Smooth muscle cell (in vitro differentiated cells): ENCODE results near the gene B4GALT5. TPM values are rescaled to one million over a fixed set of nuclear protein-coding genes. Genes with fewer than 3 reads are reported as not detected.

Experiments
- DNase-seq: peaks from one replicate; lab custom pipeline; 2025; ENCODE audit not compliant: unreplicated experiment; lab: John Stamatoyannopoulos, UW
- H2AFZ ChIP-seq: fragments of 200-600 bp; sonication (generic); 2 replicates; pipeline ENCODE4 v1.6.0; 2016; ENCODE audit warnings: antibody characterized with exemption, low read depth, mild to moderate bottlenecking
- H3F3A ChIP-seq: fragments of 200-600 bp; sonication (generic); 2 replicates; pipeline ENCODE4 v1.6.0; 2017; ENCODE audit warnings: antibody characterized with exemption, low read depth
- H3K27ac ChIP-seq: fragments of 200-600 bp; sonication (generic); 2 replicates; pipeline ENCODE4 v1.5.1; 2016; ENCODE audit warnings: low read depth, mild to moderate bottlenecking
- H3K27me3 ChIP-seq: fragments of 200-600 bp; sonication (generic); 2 replicates; pipeline ENCODE4 v1.6.1; 2016; ENCODE audit warnings: low read depth, mild to moderate bottlenecking
- H3K36me3 ChIP-seq: fragments of 200-600 bp; sonication (generic); 2 replicates; pipeline ENCODE4 v1.5.1; 2016; ENCODE audit warnings: low read depth
- H3K4me1 ChIP-seq: fragments of 200-600 bp; sonication (generic); 2 replicates; pipeline ENCODE4 v1.5.1; 2016; ENCODE audit warnings: low read depth
- H3K4me2 ChIP-seq: fragments of 200-600 bp; sonication (generic); 2 replicates; pipeline ENCODE4 v1.6.0; 2016; ENCODE audit warnings: mild to moderate bottlenecking
- H3K4me3 ChIP-seq: fragments of 200-600 bp; sonication (generic); 2 replicates; pipeline ENCODE4 v1.5.1; 2016; ENCODE audit warnings: mild to moderate bottlenecking
- H3K79me2 ChIP-seq: fragments of 200-600 bp; sonication (generic); 2 replicates; pipeline ENCODE4 v1.6.0; 2016; ENCODE audit warnings: low read depth, mild to moderate bottlenecking
- H3K9ac ChIP-seq: fragments of 200-600 bp; sonication (generic); 2 replicates; pipeline ENCODE4 v1.6.0; 2016; ENCODE audit warnings: low read depth
- H3K9me3 ChIP-seq: fragments of 200-600 bp; sonication (generic); replicated peaks from 2 replicates; pipeline ENCODE4 v1.5.1; 2016; ENCODE audit warnings: low read depth
- H4K20me1 ChIP-seq: fragments of 200-600 bp; sonication (generic); 2 replicates; pipeline ENCODE4 v1.6.0; 2016; ENCODE audit warnings: low read depth
- WGBS: methylation state at CpG from one replicate; pipeline ENCODE4 v1.1.7; 2016; ENCODE audit warnings: low lambda C conversion rate; 5-methylcytosine and 5-hydroxymethylcytosine counted together
- polyA plus RNA-seq: library from polyadenylated mRNA; unstranded; fragments of >200 nt; fragmentation: Nextera tagmentation; extraction: Ambion mirVana; gene quantifications from 2 replicates; pipeline ENCODE4 v1.2.1, GENCODE V29; 2016
- total RNA-seq: library from RNA; depleted of rRNA; stranded (reverse); fragments of >200 nt; gene quantifications from 2 replicates; pipeline ENCODE4 v1.2.3, GENCODE V29; 2014
- TF ChIP-seq, protein P1 (sequence below): fragments of 200-600 bp; sonication (generic); IDR thresholded peaks from 2 replicates; pipeline ENCODE4 v1.5.1; 2017; ENCODE audit warnings: borderline replicate concordance, mild to moderate bottlenecking, antibody characterized with exemption; ENCODE audit not compliant: insufficient read depth, poor library complexity, severe bottlenecking

The B4GALT5 gene
- total and polyA plus RNA-seq, 2 experiments from 2014 or later: 8.2 to 26.0 TPM

DNA sequence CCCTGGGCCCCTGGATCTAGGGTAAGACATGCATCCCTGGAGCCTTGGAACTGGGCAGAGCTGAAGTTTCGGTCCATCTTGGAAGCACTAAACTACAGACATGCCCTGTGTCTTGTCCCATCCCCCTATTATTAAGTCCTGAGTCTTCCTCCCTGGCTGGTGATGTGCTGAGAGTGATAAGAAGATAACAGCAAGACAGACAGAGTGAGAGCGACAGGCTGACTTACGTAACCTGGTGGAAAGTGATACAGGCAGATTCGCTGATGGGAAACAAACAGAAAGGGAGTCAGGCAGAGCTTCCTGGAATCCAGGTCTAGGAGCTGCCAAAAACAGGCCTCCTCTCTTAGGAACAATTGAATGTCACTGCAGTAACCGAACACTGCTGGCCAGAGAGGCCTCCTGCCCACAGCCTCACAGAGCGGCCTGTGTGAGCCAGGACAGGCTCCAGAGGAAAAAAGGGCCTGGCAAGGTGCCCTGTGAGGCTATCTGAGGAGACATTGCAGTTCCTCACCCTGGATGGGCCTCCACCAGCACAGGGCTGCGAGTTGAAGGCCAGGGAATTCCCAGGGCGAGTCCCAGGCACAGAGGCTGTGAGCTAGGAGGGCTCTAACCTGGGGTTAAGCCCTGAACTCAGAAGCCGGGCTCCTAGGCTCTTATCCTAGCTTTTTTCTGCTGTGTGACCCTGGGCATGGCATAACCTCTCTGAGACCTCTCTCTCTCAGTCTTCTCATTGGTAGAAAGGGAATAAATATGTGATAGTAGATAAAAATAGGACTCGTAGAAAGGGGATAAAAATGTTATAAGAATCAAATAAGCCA lies 34.2 kb upstream of the B4GALT5 start:
- H2AFZ ChIP-seq: peak overlapping the region; percentile 93
- H3K27ac ChIP-seq: no peak overlapping the region
- TF ChIP-seq, protein P1, sequence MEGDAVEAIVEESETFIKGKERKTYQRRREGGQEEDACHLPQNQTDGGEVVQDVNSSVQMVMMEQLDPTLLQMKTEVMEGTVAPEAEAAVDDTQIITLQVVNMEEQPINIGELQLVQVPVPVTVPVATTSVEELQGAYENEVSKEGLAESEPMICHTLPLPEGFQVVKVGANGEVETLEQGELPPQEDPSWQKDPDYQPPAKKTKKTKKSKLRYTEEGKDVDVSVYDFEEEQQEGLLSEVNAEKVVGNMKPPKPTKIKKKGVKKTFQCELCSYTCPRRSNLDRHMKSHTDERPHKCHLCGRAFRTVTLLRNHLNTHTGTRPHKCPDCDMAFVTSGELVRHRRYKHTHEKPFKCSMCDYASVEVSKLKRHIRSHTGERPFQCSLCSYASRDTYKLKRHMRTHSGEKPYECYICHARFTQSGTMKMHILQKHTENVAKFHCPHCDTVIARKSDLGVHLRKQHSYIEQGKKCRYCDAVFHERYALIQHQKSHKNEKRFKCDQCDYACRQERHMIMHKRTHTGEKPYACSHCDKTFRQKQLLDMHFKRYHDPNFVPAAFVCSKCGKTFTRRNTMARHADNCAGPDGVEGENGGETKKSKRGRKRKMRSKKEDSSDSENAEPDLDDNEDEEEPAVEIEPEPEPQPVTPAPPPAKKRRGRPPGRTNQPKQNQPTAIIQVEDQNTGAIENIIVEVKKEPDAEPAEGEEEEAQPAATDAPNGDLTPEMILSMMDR: no peak
- no peaks in the 10 kb centered on the region for H3F3A ChIP-seq
- peak; percentile 20 for DNase-seq
- H3K9ac ChIP-seq: no peak overlapping the region
- H3K9me3 ChIP-seq: no peaks in the 10 kb centered on the region
- no peak overlapping the region for H3K4me2 ChIP-seq
- H4K20me1 ChIP-seq: no peaks in the 10 kb centered on the region
- no peaks in the 10 kb centered on the region for H3K27me3 ChIP-seq
- H3K36me3 ChIP-seq: no peaks in the 10 kb centered on the region
- no peak overlapping the region for H3K4me3 ChIP-seq
- no peaks in the 10 kb centered on the region for H3K79me2 ChIP-seq
- 67% methylated on average over 10 of the region's 10 CpGs for WGBS
- peaks cover 8% of the 10 kb centered on the region for H3K4me1 ChIP-seq

DNA sequence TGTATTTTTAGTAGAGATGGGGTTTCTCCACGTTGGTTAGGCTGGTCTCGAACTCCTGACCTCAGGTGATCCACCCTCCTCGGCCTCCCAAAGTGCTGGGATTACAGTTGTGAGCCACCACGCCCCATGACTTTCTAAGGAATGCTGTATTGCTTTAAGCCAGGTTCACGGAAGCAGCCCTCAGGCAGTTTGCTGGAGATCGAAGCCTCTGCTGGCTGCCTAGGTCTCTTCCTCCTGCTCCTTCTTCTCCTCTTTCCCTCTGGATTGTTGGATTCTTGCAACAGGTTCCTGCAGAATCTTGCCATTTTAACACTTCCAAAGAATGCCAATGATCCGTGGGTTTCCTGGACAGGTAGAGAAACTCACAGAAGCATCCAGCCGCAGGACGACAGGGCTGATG lies 29.3 kb upstream of the B4GALT5 start:
- Histone ChIP-seq H3K4me1 (peaks cover 10% of the 10 kb centered on the region), H3K4me2 (no peak overlapping the region), H3K9ac (no peak overlapping the region), H3F3A (no peaks in the 10 kb centered on the region), H3K36me3 (no peaks in the 10 kb centered on the region), H3K27ac (no peak overlapping the region), H3K79me2 (no peaks in the 10 kb centered on the region), H3K4me3 (no peak overlapping the region), H3K9me3 (no peaks in the 10 kb centered on the region), H3K27me3 (no peaks in the 10 kb centered on the region), H4K20me1 (no peaks in the 10 kb centered on the region), H2AFZ (no peak overlapping the region)
- TF ChIP-seq, protein P1: no peak
- DNase-seq: no peak
- WGBS: 64% methylated on average over 9 of the region's 9 CpGs

DNA sequence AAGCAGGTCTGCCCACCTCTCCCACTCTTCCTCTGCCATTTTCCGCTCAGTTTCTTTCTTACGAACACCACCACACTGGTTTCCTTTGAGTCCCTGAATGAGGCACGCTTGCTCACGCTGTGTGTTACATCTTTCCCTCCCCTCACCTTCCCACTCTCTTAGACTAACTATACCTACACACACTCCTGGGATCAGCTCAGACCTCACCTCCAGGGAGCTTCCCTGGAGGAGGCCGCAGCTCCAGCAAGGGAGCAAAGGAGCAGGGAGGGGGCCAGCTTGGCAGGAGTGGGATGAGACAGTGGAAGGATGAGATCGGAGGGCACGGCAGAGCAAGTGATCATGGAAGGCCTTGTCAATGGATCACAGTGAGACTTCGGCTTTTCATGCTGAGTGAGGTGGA lies 28.3 kb upstream of the B4GALT5 start:
- DNase-seq: no peak
- 95% methylated on average over 8 of the region's 8 CpGs for WGBS
- Histone ChIP-seq H3K4me2 (no peak overlapping the region), H3K9ac (no peak overlapping the region), H2AFZ (no peak overlapping the region), H3K27ac (no peak overlapping the region), H4K20me1 (no peaks in the 10 kb centered on the region), H3F3A (no peaks in the 10 kb centered on the region), H3K4me1 (peaks cover 4% of the 10 kb centered on the region), H3K4me3 (no peak overlapping the region), H3K79me2 (no peaks in the 10 kb centered on the region), H3K27me3 (no peaks in the 10 kb centered on the region), H3K36me3 (no peaks in the 10 kb centered on the region), H3K9me3 (no peaks in the 10 kb centered on the region)
- TF ChIP-seq, protein P1: no peak

DNA sequence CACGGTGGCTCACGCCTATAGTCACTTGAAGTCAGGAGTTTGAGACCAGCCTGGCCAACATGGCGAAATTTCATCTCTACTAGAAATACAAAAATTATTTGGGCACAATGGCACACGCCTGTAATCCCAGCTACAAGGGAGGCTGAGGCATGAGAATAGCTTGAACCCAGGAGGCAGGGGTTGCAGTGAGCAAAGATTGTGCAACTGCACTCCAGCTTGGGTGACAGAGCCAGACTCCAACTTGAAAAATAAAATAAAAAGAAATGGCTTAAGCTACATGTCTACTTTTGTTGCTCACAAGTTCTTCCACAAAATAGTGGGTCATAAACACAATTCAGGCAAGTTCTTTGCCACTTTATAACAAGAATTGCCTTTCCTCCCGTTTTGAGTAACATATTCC lies 27.1 kb upstream of the B4GALT5 start:
- Histone ChIP-seq H4K20me1 (no peaks in the 10 kb centered on the region), H3K9ac (no peak overlapping the region), H3K79me2 (no peaks in the 10 kb centered on the region), H3K9me3 (no peaks in the 10 kb centered on the region), H3K4me3 (no peak overlapping the region), H3K4me1 (peaks cover 4% of the 10 kb centered on the region), H3K36me3 (no peaks in the 10 kb centered on the region), H3F3A (no peaks in the 10 kb centered on the region), H3K27me3 (no peaks in the 10 kb centered on the region), H3K4me2 (no peak overlapping the region), H3K27ac (no peak overlapping the region), H2AFZ (no peak overlapping the region)
- no peak for DNase-seq
- TF ChIP-seq, protein P1: no peak
- WGBS: 91% methylated on average over 5 of the region's 5 CpGs
